ENCODE data around the gene DCTD.

- no peak for TF ChIP-seq IRF1 (CRISPR knock-in tag; IDR thresholded peaks at IDR 0.05; ENCODE audit: low read depth)
- no peak for TF ChIP-seq ZNF24 (IDR thresholded peaks at IDR 0.05)
- no peak for TF ChIP-seq CTCF (CRISPR knock-in tag; IDR thresholded peaks at IDR 0.05)
- no peak for TF ChIP-seq BHLHE40 (IDR thresholded peaks at IDR 0.05; ENCODE audit: low read length)
- TF ChIP-seq EZH2 (conservative IDR thresholded peaks at IDR 0.05; ENCODE audit: low read depth, low read length): no peak
- no peak for TF ChIP-seq ZMYM3 (CRISPR knock-in tag; IDR thresholded peaks at IDR 0.05)
- no peak for TF ChIP-seq ZMYM4 (CRISPR knock-in tag; IDR thresholded peaks at IDR 0.05)
- TF ChIP-seq, protein P1, sequence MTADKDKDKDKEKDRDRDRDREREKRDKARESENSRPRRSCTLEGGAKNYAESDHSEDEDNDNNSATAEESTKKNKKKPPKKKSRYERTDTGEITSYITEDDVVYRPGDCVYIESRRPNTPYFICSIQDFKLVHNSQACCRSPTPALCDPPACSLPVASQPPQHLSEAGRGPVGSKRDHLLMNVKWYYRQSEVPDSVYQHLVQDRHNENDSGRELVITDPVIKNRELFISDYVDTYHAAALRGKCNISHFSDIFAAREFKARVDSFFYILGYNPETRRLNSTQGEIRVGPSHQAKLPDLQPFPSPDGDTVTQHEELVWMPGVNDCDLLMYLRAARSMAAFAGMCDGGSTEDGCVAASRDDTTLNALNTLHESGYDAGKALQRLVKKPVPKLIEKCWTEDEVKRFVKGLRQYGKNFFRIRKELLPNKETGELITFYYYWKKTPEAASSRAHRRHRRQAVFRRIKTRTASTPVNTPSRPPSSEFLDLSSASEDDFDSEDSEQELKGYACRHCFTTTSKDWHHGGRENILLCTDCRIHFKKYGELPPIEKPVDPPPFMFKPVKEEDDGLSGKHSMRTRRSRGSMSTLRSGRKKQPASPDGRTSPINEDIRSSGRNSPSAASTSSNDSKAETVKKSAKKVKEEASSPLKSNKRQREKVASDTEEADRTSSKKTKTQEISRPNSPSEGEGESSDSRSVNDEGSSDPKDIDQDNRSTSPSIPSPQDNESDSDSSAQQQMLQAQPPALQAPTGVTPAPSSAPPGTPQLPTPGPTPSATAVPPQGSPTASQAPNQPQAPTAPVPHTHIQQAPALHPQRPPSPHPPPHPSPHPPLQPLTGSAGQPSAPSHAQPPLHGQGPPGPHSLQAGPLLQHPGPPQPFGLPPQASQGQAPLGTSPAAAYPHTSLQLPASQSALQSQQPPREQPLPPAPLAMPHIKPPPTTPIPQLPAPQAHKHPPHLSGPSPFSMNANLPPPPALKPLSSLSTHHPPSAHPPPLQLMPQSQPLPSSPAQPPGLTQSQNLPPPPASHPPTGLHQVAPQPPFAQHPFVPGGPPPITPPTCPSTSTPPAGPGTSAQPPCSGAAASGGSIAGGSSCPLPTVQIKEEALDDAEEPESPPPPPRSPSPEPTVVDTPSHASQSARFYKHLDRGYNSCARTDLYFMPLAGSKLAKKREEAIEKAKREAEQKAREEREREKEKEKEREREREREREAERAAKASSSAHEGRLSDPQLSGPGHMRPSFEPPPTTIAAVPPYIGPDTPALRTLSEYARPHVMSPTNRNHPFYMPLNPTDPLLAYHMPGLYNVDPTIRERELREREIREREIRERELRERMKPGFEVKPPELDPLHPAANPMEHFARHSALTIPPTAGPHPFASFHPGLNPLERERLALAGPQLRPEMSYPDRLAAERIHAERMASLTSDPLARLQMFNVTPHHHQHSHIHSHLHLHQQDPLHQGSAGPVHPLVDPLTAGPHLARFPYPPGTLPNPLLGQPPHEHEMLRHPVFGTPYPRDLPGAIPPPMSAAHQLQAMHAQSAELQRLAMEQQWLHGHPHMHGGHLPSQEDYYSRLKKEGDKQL (CRISPR knock-in tag; IDR thresholded peaks at IDR 0.05; ENCODE audit: low read depth): no peak
- no peak for TF ChIP-seq ZNF83 (CRISPR knock-in tag; IDR thresholded peaks at IDR 0.05; ENCODE audit: borderline replicate concordance)
- TF ChIP-seq ADNP (CRISPR knock-in tag; IDR thresholded peaks at IDR 0.05): no peak
- TF ChIP-seq U2AF2 (IDR thresholded peaks at IDR 0.05; ENCODE audit: low read depth, low read length): no peak
Observed at GRCh38 chr4:182898479-182898799, 18.7 kb downstream of the DCTD start.

Data from HepG2 (cell line).